Kidney capillary endothelial cell (primary cell): Measurements from ENCODE around the gene SMYD3.
"Not testable (repeated sequence)": the region's sequence is repeated elsewhere in the genome, so short reads cannot be mapped to it uniquely, and the experiment has no call there.

ENCODE experiments used
- DNase-seq: peaks from one replicate; pipeline ENCODE4 v3.0.0-alpha.2; 2018; ENCODE audit warnings: low spot score

SMYD3 gene

DNA sequence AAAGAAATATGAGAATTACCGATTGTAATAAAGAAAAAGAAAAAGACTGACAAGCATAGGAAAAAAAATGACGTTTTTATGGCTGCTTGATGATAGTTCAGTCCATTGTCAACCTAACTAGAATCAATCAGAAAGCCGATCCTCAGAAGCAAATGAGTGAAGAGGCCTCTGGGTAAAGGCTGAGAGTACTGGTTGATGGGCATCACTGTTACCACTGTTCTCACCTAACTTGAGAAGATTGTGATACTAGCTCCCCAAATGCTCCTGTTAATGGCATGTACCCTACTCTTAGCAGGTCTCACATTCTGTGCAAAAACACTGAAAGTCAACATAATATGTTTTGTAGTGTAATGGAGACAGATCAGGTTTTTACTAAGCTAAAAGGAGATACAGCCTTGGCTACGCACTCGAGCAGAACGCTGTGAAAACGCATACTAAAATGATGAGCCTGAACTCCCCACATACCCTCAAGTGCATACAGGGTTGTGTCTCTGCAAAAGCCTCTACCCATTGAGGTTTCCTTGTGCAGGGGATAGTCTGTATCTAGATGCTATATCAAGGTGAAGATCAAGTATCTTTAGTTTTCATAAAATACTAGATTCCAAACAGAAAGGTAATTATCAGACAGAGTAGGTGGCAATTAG is 554.6 kb downstream of the SMYD3 start:
- no peak for DNase-seq

DNA sequence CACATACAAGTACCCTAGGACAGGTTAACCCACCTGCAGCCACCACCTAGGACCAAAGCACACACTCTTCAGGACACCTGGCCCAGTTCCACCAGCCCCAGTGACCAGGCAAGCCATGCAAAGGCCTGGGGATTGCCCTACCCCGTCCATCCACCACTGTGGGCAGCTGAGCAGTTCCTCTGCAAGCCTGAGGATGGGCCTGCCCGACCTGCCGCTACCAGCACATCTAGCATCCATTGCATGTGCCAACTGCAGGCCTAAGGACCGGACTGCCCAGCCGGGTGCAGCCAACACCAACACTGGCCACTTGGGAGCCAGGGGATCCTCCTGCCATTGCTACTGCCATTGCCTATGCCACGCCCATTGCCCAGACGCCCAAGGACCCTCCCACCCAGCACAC is 558.3 kb downstream of the SMYD3 start:
- no peak for DNase-seq

DNA sequence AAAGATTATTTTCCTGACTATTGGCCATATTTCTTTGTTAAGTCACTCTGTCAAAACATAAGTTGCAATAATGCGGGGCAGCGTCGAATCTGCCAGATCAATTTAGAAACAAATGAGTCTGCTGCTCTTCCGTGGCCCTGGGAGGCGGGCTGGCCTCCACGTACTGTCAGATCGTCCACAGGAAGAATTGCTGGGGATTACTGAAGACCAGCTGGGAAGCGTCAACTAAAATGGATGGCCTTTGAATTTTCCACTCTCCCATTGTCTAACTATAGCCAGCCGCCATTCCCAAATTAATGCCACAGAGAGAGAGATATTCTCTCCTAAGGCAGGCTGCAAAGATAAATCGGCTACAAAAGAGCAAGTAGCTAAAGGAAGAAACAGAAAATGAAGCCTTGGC is 560.2 kb downstream of the SMYD3 start:
- no peak for DNase-seq

DNA sequence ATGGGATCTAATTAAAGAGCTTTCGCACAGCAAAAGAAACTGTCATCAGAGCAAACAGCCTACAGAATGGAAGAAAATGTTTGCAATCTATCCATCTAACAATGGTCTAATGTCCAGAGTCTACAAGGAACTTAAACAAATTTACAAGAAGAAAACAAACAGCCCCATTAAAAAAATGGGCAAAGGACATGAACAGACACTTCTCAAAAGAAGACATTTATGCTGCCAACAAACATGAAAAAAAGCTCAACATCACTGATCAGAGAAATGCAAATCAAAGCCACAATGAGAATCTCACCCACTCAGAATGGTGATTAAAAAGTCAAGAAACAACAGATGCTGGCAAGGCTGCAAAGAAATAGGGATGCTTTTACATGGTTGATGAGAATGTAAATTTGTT is 561.9 kb downstream of the SMYD3 start:
- not testable (repeated sequence) for DNase-seq

DNA sequence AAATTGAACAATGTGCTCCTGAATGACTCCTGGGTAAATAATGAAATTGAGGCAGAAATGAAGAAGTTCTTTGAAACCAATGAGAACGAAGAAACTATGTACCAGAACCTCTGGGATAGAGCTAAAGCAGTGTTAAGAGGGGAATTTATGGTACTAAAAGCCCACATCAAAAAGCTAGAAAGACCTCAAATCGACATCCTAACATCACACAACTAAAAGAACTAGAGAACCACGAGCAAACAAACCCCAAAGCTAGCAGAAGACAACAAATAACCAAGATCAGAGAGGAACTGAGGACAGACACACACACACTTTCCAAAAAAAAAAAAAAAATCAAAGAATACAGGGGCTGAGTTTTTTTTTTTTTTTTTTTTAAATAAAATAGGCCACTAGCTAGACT is 564.2 kb downstream of the SMYD3 start:
- no peak for DNase-seq

DNA sequence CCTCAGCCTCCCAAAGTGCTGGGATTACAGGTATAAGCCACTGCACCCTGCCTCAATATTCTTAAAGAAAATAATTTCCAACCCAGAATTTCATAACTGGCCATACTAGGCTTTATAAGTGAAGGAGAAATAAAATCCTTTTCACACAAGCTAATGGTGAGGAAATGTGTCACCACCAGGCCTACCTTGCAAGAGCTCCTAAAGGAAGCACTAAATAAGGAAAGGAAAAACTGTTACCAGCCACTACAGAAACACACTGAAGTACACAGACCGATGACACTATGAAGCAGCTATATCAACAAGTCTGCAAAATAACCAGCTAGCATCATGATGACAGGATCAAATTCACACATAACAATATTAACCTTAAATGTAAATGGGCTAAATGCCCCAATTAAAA is 565.3 kb downstream of the SMYD3 start:
- peak; percentile 23 for DNase-seq

DNA sequence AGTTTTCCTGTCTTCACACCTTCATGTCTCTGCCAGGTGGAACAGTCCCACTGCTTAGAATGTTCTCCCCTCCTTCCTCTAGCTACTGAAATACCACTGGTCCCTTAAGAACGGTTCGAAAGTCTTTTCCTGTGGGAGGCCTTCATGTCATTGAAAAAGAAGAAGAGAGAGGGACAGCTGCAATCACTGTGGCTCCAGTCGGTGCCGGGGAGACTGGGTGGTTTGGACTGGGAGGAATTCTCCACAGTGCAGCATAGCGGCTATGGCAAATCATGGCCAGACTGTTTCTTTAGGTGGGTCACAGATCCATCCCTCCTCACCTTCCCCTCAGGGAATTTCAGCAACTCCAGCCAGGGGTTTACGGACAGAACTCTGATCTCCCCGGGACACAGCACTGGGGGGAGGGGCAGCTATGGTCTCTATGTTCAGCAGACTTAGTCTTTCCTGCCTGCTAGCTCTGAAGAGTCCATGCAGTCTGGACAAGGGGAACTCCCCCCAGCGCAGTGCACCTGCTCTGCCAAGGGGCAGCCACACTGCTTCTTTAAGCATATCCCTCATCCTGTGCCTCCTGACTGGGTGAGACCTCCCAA is 567.2 kb downstream of the SMYD3 start:
- DNase-seq: no peak

DNA sequence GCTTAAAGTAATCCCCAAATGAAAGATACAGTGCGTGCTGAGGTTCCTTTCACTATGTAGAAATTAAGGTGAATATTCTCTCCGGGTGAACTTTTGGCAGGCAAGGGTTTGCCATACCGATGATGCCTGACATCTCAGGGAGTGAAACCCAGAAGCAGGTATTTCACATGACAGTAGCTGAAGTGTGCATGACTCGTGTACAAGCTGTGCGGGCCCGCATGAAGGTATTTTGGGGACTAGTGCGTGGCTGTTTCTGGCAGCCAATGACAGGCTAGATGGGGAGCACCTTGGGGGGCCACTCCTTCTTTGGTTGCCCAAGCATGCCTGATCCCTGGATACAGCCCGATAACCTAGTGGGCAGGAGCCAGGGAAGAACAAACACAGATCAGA is 569.0 kb downstream of the SMYD3 start:
- no peak for DNase-seq

DNA sequence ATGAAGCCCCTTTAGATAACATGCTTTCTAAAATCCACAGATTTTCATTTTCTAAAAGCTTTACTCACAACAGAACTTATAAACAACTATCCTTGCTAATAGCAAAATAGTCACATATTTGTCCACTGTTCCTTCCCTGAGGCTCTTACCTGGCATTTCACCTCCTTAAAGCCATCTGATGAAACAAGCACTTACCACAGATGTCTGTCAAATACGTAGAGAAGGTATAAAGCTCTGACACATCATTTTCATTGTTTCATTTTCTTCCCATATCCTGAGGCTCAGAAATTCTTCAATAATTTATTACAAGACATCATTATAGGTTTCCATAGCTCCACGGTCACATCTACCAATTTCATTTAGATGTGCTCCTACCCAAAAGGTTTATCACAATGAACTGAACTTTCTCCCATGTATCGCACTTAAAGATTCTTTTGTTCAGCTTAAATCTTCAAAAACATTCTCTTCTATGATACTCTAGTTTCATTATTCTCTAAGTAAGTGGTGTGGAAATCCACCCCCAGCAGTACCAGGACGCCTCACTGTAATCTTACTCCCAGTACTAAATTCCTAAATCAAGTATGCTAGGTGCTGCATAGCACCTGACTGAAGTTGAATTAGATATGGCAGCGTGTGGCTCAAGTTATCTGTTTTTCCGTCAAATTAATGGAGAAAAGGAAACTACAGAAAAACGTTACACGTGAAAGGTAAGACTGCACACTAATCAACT is 569.6 kb downstream of the SMYD3 start:
- no peak for DNase-seq

DNA sequence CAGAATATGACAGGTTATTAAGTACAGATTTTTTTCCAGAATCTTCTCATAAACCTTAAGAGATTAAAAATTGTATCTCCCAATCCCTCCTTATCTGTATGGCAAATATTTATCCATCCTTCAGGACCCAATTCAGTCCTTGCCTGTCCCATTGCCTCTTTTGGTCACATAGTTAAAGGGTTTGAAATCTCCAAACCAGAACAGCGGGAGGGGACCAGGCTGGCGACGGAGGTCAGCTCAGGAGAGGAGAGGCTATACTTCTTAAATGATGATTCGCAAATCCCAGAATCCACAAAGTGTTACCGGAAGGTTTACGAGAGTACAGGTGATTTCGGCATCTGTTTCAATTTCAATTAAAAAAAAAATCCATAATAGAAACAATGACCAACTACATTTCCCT is 572.7 kb downstream of the SMYD3 start:
- no peak for DNase-seq

DNA sequence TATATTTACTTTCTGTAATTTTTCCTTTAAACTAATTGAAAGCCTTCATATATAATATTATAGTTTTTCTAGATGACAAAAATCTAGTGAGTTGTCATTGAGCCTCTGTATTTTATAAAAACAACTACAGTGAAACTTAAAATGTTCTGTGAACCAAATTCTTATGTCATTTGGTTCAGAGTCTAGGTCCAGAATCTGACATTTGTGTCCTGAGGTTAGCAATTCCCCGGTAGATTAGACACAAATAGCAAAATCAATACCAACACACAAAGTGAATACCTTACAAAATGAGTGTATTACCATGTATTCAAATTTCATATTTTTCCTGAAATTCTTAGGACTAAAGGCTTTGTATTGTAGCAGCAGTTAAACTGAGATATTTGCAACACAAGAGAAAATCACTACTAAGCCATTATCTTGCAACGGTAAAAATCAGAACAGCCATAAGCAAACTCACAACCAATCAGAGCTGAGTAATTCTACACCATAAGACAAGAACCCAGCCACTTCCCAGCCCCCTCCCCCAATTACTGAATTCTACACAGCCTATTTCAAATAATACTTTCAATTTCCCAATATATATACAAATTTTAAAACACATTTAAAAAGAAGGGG is 573.5 kb downstream of the SMYD3 start:
- DNase-seq: no peak

DNA sequence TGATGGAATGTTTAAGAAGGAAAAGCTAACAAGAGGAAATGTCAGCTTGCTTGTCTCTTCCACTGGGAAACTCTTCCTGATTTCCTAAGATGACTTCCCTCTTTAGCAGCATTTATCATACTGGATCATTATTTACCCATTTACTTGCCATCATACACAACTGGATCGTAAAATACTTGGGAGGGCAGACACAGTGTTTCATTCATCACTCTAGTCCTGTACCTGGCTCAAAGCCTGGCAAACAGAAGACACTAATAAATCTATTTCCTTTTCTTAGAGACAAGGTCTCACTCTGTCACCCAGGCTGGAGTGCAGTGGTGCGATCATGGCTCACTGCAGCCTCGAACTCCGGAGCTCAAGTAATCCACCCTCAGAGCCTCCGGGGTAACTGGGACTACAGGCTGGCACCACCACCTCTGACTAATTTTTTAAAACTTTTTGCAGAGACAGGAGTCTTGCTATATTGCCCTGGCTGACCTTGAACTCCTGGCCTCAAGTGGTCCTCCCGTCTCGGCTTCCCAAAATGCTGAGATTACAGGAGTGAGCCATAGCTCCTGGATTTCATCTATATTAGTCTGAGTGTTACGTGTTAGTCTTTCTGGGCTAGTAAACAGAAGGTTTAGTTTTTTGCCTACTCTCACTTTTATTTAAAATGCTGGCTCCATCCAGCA is 574.6 kb downstream of the SMYD3 start:
- DNase-seq: no peak

DNA sequence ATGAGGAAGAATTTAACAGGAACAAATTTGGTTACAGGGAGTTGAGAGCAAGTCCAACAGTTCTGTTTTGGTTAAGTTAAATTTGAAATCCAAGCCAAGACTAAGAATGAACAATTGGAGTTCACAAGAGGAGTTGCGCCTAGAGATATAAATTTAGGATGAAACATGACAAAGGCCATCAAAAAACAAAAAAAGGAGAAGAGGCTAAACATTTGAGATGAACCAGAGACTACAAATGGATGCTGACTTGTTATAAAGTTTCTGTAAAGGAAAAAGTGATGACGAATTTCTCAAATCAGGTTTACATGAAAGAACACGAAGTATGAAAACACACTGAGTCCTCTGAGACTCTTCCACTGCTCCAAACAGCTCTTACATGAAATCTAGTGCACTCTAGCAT is 575.6 kb downstream of the SMYD3 start:
- DNase-seq: no peak

DNA sequence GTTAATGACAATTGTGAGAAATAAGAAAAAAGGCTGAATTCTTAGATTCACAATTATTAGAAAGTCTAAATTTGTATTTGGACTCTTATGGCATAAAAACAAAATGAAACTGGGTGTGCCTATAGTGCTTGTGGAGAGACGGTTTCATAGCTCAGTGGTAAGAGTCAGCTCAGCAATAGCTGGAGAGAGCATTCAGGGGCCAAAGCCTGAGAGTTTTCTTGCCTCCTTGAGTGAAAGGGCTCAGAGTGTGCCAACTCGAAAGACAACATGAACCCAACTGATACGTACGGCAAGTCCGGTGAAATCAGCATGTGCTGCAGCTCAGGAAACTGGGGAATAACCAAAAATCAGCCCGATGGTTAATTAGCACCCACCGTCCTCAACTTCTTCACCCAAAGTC is 577.9 kb downstream of the SMYD3 start:
- no peak for DNase-seq

DNA sequence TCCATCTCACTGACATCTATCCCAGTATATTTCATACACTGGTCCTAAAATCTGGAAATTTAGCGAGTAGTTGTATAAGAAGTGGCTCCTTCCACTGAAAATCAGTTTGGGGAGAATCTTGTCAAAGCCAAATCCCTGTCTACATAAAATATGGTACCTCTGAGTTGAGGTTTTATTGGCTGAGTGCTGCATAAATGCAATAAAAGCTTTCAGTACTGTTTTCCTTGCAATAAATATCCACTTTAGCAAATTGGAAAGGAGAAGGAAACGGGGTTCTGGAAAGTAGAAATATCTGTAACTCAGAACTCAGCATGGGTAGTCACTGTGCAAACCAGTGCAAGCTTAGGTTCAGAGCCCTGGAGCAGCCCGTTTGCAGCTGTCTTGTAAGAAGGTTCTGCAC is 580.2 kb downstream of the SMYD3 start:
- DNase-seq: no peak

DNA sequence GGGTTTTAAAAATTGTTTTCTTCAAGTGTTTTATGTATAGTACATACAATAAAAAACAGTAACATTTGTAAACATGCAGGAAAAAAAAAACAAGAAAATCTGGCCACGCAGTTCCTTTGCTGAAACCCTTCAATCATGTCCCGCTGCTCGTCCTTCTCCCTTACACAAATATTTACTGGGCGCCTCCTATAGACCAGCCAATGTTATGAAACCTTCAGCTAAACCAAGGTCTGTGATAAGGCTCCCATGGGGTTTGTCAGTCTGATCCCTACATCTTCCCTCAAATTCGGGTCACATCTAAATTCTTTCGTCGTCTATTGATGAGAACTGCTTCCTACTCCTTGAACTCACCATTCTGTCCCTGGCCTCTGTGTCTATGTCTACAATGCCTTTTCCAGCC is 583.9 kb downstream of the SMYD3 start:
- DNase-seq: no peak

DNA sequence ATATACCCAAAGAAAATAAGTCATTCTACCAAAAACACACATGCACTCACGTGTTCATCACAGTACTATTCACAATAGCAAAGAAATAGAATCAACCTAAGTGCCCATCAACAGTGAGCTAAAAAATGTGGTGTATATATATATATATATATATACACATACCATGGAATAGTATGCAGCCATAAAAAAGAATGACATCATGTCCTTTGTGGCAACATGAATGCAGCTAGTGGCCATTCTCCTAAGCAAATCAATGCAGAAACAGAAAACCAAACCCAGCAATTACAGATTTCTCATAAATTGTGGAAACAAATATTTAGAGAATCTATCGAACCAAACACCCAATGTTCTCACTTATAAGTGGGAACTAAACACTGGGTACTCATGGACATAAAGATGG is 585.7 kb downstream of the SMYD3 start:
- DNase-seq: no peak

DNA sequence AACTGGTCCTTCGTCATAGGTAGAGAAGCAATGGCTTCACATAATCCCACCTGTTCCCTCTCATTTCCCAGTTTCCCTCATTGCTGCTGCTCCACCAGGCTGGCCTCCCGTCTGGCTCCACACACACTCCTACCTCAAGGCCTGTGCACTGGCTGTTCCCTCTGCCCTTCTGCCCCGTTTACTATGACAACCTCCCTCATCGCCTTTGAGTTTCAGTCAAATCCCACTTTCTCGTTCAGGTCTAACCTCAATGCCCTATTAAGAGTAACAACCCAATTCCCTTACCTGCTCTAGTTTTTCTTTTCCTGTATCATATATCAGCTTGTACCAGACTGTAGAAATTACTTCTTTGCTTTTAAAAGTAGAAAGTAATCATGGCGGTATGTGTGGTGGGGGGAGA is 589.7 kb downstream of the SMYD3 start:
- DNase-seq: no peak

DNA sequence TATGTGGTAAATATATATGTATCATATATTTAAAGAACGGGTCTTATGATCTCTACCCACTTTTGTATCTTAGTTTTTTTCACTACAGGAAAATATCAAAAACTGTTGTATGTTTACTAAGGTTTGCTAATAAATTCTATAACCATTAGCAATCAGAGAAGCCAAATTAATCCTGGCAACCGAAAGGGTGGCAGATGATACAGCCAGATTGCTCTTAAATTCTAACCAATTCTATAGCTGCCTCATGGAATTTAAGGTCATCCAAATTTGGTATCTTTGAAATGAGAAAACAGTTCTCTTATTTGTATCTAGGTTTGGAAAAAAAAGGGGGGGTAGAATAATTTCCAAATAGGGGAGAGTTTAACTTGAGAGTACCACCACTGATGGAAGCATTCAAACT is 591.2 kb downstream of the SMYD3 start:
- DNase-seq: no peak

DNA sequence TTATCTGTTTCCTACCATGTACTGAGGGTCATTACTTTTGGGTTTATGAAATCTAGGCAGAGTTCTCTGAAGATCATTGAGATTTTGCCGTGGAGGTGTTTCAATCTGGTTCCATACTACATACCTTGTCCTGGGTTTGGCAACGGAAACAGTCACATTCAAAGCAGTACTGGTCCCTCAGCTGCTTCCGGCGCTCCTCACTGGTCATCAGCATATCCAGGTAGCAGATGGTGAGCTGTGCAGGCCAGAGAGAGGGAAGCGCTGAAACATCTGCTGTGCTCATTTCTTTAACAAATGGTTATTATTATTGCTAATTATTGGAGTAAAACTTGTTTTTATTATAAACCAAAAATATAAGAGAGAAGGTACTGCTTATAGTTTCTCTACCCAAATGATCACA is 591.7 kb downstream of the SMYD3 start:
- no peak for DNase-seq

DNA sequence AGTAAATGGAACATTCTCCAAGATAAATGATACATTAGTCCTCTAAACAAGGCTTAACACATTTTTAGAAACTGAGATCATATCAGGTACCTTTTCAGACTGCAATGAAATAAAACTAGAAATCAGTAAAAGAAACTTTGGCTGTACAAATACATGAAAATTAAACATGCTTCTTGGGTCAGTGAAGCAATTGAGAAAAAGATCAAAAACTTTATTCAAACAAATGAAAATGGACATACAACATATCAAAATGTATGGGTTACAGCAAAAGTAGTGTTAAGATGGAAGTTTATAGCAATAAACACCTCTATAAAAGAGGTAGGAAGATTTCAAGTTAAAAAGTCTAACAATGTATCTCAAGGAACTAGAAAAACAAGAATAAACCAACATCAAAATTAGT is 598.5 kb downstream of the SMYD3 start:
- DNase-seq: no peak

DNA sequence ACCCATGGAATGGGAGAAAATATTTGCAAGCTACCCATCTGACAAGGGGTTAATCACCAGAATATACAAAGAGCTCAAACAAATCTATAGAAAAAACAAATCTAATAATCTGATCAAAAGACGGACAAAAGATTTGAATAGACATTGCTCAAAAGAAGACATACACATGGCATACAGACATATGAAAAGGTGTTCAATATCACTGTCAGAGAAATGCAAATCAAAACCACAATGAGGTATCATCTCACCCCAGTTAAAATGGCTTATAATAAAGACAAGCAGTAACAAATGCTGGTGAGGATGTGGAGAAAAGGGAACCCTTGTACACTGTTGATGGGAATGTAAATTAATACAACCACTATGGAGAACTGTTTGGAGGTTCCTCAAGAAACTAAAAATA is 600.9 kb downstream of the SMYD3 start:
- DNase-seq: no peak

DNA sequence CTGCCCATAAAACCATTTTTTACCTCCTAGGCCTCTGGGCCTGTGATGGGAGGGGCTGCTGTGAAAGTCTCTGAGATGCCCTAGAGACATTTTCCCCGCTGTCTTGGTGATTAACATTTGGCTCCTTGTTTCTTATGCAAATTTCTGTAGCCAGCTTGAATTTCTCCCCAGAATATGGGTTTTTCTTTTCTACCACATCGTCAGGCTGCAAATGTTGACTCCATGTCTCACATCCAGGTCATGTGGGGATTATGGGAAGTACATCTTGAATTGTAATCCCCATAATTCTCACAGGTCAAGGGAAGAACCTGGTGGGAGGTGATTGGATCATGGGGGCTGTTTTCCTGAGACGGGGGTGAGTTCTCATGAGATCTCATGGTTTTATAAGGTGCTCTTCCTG is 603.2 kb downstream of the SMYD3 start:
- no peak for DNase-seq
